HG03066 (cell line): ENCODE results near the gene ABCA1.
"Not testable (repeated sequence)": the region's sequence is repeated elsewhere in the genome, so short reads cannot be mapped to it uniquely, and the experiment has no call there.

Source experiments
- ATAC-seq: cut with Tn5 transposase; IDR thresholded peaks from one replicate; pipeline ENCODE4 v1.9.1; 2021; ENCODE audit warnings: low read depth; ENCODE audit not compliant: unreplicated experiment

ABCA1 gene

GRCh38 chr9:104873489-104873850, 54.5 kb downstream of the ABCA1 start:
- no peak for ATAC-seq

DNA sequence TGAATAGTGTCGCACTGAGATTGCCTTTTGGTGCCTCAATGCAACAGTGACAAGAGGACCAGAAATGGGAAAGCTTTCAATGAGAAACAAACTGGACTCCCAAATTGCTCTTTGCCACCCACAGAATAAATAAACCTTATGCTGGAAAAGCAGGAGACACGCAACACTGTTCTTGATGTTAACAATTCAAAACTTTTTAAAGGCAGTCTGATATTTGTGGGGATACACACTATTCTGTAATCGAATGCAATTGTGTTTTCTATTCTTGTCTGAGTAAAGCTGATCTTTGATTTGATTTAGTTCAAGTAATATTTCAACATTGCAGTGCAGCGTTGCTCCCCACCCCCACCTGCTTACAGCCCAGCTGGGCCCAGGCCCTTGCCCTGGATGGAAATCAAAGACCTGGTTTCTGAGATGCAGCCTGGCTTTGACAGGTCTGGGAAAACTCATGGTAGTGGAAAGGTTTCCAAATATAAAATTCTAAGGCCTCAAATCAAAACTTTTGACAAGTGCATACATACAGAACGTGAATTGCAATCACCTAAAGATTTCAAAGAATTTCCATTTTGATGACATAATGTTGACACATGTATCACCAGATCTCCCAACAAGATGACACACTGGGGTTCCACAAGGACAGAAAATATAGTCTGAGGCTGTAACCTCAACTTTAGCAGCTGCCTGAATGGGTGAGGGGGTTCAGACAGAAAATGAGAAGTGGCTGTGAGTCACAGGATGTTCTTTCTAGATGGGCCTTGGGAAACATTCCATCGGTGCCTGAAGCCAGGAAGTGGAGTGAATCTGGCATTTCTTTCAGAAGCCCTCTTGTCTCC, 55.1 kb downstream of the ABCA1 start:
- no peak for ATAC-seq

DNA sequence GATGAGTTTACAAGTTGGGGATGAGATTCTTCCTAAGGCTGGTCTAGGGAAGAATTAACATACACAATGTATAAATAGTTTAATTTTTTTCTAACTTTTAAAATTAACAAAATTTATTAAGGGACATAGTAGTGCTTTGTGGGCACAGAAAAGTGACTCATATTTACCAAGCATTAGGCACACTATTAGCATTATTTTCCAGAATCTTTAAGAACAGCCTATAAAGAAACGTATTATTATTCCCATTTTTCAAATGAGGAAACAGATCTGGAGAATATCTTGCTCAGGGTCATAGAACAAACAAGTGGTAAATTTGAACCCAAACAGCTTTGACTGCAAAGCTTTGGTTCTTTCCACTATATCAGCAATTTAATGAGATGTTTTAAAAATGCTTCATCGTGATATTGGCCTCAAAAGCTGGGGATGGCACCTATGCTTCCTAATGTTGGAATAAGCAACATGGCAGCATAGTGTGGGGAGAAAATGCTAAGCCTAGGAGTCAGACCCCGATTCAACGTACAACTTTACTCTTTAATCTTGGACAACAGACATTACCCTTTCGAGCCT, 55.9 kb downstream of the ABCA1 start:
- ATAC-seq, result no peak

DNA sequence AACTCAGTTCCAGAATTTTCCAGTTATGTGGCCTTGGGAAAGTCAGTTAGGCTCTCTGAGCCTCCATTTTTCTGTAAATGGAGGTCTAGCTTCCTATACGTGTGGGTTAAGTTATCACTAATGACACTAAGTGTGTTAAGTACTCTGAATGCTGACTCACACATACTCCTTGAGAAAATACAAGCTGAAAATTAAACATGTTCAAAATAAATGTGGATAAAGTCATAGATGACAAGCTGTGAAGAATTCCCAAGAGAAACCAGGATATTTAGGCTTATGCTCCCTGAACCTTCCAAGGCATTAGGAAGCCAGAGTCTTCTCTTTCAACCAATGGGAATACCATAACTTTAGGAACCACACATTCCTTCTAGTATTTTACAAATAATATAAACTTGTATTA, 58.1 kb downstream of the ABCA1 start:
- ATAC-seq, result no peak

- peak; percentile 94 for ATAC-seq
Measured at GRCh38 chr9:104868687-104869404, 59.1 kb downstream of the ABCA1 start.

GRCh38 chr9:104868303-104868686, 59.7 kb downstream of the ABCA1 start:
- no peak for ATAC-seq

DNA sequence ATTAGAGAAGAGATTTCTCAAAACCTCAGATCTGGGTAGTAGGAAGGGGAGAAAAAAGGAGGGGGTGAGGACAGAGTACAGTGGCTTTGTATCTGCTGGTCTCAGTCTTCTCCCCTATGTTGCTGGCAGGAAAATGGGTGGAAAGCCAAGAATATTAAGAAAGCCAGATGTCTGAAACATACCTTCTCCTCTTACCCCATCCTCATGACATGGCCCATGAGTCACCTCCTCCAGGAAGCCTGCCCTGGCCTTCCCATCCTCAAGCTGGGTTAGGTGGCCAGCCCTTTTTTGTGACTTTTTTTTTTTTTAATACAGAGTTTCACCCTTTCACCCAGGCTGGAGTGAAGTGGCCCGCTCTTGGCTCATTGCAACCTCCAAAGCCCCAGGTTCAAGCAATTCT, 61.8 kb downstream of the ABCA1 start:
- no peak for ATAC-seq

DNA sequence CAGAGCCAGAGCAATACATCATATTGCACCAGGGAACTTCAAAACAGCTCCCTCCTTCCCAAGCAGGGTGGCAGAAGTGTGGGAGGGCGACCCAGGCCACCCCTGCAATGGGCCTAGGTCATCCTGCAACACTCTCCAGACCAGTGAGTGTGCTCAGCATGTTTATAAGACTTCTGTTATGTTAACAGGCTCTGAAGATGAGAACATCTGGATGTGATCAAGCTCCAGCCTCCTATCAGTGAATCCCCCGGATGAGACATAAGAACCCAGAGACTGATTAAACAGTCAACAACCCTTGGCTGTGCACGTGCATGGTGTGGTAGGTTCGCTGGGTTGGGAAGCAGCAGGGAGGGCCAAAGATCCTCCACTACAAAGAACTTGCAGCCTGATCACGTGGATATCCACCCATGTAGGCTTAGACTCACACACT, 63.3 kb downstream of the ABCA1 start:
- no peak for ATAC-seq

GRCh38 chr9:104863180-104863883, 64.6 kb downstream of the ABCA1 start:
- peak; percentile 83 for ATAC-seq

DNA sequence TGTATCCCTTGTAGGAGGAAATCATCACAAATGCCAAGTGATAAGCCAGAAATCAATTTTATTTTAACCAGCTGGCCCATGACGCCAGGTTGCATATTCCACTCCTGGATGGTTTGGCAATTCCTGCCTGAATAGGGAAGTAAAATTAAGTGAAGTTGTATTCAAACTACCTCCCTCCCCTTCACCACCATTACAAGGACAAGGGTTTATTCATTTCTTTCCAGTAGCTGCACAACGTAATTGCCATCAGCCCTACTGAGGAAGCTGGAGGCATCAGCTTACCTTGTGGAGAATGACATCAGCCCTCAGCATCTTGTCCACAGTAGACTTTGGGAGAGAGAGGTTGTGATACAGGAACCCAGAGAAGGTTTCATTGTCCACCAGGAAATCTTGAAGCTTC, 66.6 kb downstream of the ABCA1 start:
- ATAC-seq, result no peak

DNA sequence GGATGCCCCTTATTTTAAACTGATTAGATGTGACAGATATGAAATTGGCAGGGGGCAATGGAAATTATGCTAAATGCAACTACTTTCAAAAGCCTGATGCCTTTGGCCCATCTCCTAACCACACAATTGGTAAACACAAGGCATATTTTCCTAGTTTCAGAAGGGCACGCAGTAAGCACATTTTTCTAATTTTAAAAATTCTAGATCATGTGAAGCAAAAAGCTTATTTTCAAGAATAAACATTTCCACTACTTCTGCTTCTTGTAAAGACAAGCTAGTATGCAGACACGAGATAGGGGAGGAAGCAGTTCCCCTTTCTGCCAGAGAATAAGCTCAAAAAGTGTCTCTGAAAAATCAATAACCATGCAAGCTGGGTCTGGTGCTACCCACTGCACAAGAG, 67.7 kb downstream of the ABCA1 start:
- ATAC-seq, result peak; percentile 47

GRCh38 chr9:104858846-104859245, 69.1 kb downstream of the ABCA1 start:
- no peak for ATAC-seq

DNA sequence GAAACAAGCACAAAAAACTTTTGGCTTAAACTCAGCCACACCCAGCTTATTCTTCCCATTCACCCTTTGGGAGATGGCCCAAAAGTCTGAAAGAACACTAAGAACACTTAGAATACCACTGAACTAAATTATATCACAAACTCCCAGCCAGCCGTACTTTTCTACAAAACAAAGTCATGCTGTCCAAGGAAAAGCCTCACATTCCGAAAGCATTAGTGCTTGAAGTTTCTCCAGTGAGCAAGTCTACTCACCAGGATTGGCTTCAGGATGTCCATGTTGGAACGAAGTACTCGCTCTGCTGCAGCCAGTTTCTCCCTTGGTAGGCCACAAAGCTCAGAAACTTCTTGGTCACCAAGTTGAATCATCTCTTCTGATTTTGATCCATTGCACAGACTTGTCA, 69.7 kb downstream of the ABCA1 start:
- no peak for ATAC-seq

DNA sequence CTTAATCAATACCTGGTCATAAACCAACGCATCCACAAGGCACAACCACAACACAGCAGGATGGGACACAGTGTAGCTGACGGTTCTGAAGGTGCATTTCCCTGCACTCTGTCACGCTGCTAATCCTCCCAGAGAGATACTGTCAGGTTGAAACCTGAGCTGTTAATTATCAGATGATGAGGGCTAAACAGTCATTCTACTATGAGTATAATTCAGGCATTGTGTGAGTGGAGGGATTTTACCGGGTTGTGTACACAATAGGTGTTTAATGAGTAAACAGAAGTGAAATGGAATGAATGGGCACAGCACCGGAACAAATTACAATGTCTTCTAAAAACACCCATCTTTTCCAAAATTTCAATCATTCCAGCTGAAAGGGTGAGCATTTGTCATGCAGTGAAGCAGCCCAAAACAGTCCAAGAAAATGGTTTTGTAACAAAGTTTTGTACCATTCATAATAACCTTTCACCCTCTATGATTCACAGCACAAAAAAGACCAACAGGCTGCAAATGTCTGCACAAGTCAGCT, 71.5 kb downstream of the ABCA1 start:
- ATAC-seq, result no peak

DNA sequence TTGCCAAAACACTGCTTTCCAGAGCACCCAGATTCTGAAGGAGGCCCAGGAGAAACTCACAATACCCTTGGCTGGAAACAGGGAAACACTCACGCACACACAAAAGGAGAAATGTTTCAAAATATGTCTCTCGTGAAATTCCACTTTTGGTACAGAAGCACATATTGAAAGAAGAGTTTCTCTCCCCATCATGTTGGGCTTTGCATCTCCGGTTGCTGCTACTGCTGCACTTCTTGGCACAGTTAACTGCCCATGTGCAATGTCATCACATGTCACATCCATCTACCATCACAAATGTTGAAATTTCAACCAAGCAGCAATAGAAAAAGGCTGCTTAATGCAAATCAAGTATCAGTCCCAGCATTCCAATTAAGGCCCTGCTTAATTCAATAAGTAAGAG, 72.1 kb downstream of the ABCA1 start:
- no peak for ATAC-seq

- not testable (repeated sequence) for ATAC-seq
Measured at GRCh38 chr9:104855258-104855657, 72.7 kb downstream of the ABCA1 start.

- no peak for ATAC-seq
Measured at GRCh38 chr9:104854613-104855012, 73.3 kb downstream of the ABCA1 start.

- ATAC-seq, result no peak
Measured at GRCh38 chr9:104853683-104854082, 74.3 kb downstream of the ABCA1 start.

DNA sequence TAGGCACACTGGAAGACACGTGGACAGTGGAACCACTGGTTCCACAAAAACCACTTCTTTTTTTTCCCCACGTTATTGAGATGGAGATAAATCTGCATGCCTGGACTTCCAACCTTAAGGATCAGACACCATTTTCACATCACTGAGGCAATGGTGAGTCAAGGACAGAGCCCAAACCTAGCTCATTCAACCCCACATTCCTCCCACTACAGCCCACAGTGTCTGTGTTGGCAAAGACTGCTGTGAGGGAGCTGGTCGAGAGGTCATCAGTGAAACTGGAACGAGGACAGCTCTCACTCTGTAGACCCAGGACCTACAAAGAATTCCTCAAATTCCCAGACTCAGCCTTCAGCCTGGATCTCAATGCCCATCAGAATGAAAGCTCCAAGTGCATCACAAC, 74.8 kb downstream of the ABCA1 start:
- no peak for ATAC-seq

GRCh38 chr9:104851546-104851920, 76.4 kb downstream of the ABCA1 start:
- ATAC-seq, result no peak
